C4-2B (cell line): ENCODE measurements around the gene TSC22D1.

Experiments
- CTCF ChIP-seq: fragments of 450-650 bp; conservative IDR thresholded peaks from 2 replicates; pipeline ENCODE4 v1.5.1; 2017; ENCODE audit warnings: mild to moderate bottlenecking
- ZFX ChIP-seq: fragments of 450-650 bp; IDR thresholded peaks from 2 replicates; pipeline ENCODE4 v1.6.1; 2017

DNA sequence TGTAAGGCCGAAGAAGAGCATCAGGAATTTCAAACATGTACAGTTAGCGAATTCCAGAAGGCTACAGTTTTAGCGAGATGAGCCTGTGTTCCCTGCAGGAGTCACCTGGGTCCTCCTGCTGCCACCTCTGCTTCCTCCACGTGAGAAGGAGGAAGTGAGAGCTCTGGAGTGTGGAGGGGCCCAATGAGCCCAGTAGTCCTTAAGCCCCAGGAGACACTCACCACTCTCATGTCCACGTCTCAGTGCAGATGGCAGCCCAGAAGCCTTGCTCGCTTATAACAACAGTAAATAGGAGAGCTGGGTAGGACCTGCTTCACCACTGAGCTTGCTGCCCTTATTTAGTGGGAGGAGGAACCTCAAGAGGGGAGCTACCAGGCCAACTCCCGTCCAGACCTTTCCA is 158.3 kb downstream of the TSC22D1 start:
- TF ChIP-seq CTCF (no peak), ZFX (no peak)
